HCT116 (cell line): ENCODE results near the gene CDK19. TPM values are rescaled to one million over a fixed set of nuclear protein-coding genes. Genes with fewer than 3 reads are reported as not detected.

ENCODE experiments used
- ATAC-seq: fragments of 200-7000 bp; cut with Tn5 transposase; 2 replicates; pipeline ENCODE4 v1.9.1; 2020; ENCODE audit warnings: mild to moderate bottlenecking, moderate library complexity
- BruUV-seq: library from RNA; stranded (reverse); fragments of 400-500 nt; replicated peaks from 2 replicates; lab custom pipeline; 2021; lab: Mats Ljungman, UMichigan
- CTCF ChIA-PET: fragments of 300-600 bp; sonication (Branson Sonifier 250); formaldehyde crosslinking; loops from one replicate; lab custom pipeline; 2021; ENCODE audit warnings: antibody characterized with exemption; lab: Charles Lee
- POLR2A ChIA-PET: fragments of 300-600, 350-600 bp; sonication (Branson Sonifier 250); formaldehyde crosslinking; loops from one replicate; lab custom pipeline; 2021; ENCODE audit warnings: antibody characterized with exemption; lab: Charles Lee
- RAD21 ChIA-PET, 2 experiments: fragments of 300-600 bp; sonication (Branson Sonifier 250); formaldehyde crosslinking; loops; one replicate each; lab custom pipeline; 2023; ENCODE audit warnings: low total read pairs in 2 of 2; ENCODE audit not compliant: uncharacterized antibody in 2 of 2, unreplicated experiment in 2 of 2, low non-redundant PET in 1 of 2; lab: Charles Lee
- DNase-seq: peaks from one replicate; pipeline ENCODE4 v3.0.0-alpha.2; 2010; ENCODE audit warnings: low read depth, low spot score
- H2AFZ ChIP-seq: fragments of 200-600 bp; shearing (Covaris generic), sonication (generic); 2 replicates; pipeline ENCODE4 v1.6.1; 2017; ENCODE audit warnings: low read depth, mixed run types, mixed read lengths, antibody characterized with exemption, low read length; ENCODE audit not compliant: poor library complexity, severe bottlenecking
- H3K27ac ChIP-seq: 2 replicates; pipeline ENCODE4 v1.5.1; 2012; ENCODE audit warnings: low read depth, low read length
- H3K27me3 ChIP-seq: fragments of 200-600 bp; sonication (generic); 2 replicates; pipeline ENCODE4 v1.6.1; 2016; ENCODE audit warnings: mixed run types, low read length, mixed read lengths; ENCODE audit not compliant: insufficient read depth
- H3K36me3 ChIP-seq, 2 experiments: fragments of 200-500 bp in 1 of 2; fragments of 200-600 bp in 1 of 2; sonication (Bioruptor generic) in 1 of 2; sonication (generic) in 1 of 2; 2 replicates each; pipeline versions ENCODE4 v1.5.1 to v1.6.1; 2014 to 2016; ENCODE audit warnings: low read length in 2 of 2, inconsistent platforms in 1 of 2, mixed read lengths in 1 of 2, mixed run types in 1 of 2; ENCODE audit not compliant: insufficient read depth in 2 of 2, control insufficient read depth in 1 of 2
- H3K4me1 ChIP-seq, 2 experiments: fragments of 200-600 bp in 1 of 2; sonication (generic) in 1 of 2; 2 replicates each; pipeline versions ENCODE4 v1.5.1 to v1.6.1; 2012 to 2017; ENCODE audit warnings: low read length in 2 of 2, inconsistent platforms in 1 of 2, mild to moderate bottlenecking in 1 of 2, mixed read lengths in 1 of 2, mixed run types in 1 of 2, moderate library complexity in 1 of 2; ENCODE audit not compliant: insufficient read depth in 2 of 2, control insufficient read depth in 1 of 2
- H3K4me2 ChIP-seq: fragments of 200-600 bp; sonication (generic); 2 replicates; pipeline ENCODE4 v1.6.1; 2017; ENCODE audit warnings: mixed run types, low read length, mixed read lengths
- H3K4me3 ChIP-seq, 2 experiments: fragments of 200-600 bp in 1 of 2; sonication (generic) in 1 of 2; replicated peaks in 1 of 2; 2 replicates each; pipeline ENCODE4 v1.5.1; 2011 to 2016; ENCODE audit warnings: low read length in 2 of 2, control low read depth in 1 of 2, low read depth in 1 of 2, mild to moderate bottlenecking in 1 of 2, mixed read lengths in 1 of 2, mixed run types in 1 of 2
- H3K79me2 ChIP-seq: fragments of 200-600 bp; sonication (generic); 2 replicates; pipeline ENCODE4 v1.6.1; 2017; ENCODE audit warnings: mild to moderate bottlenecking, mixed run types, low read length, moderate library complexity, mixed read lengths; ENCODE audit not compliant: insufficient read depth
- H3K9ac ChIP-seq: fragments of 200-600 bp; sonication (generic); 2 replicates; pipeline ENCODE4 v1.6.1; 2016; ENCODE audit warnings: low read length, mixed read lengths
- H3K9me2 ChIP-seq: fragments of 200-600 bp; sonication (generic), shearing (Covaris generic); 2 replicates; pipeline ENCODE4 v1.6.1; 2017; ENCODE audit warnings: mixed run types, mild to moderate bottlenecking, moderate library complexity; ENCODE audit not compliant: insufficient read depth
- H3K9me3 ChIP-seq, 2 experiments: fragments of 200-500 bp in 1 of 2; fragments of 200-600 bp in 1 of 2; sonication (Bioruptor generic) in 1 of 2; sonication (generic) in 1 of 2; 2 replicates each; pipeline ENCODE4 v1.6.1; 2014 to 2017; ENCODE audit warnings: low read length in 2 of 2, mixed read lengths in 2 of 2, inconsistent platforms in 1 of 2, low read depth in 1 of 2, mild to moderate bottlenecking in 1 of 2, mixed run types in 1 of 2, moderate library complexity in 1 of 2; ENCODE audit not compliant: control insufficient read depth in 1 of 2, insufficient read depth in 1 of 2
- H4K20me1 ChIP-seq: fragments of 200-600 bp; sonication (generic), shearing (Covaris generic); 2 replicates; pipeline ENCODE4 v1.6.1; 2017; ENCODE audit warnings: mixed run types, mild to moderate bottlenecking, moderate library complexity; ENCODE audit not compliant: insufficient read depth
- ATF3 ChIP-seq: IDR thresholded peaks from 2 replicates; pipeline ENCODE4 v1.6.1; 2012
- CTCF ChIP-seq, 3 experiments: fragments of 200-600 bp in 1 of 3; sonication (generic) in 1 of 3; IDR thresholded peaks in 2 of 3; conservative IDR thresholded peaks in 1 of 3; 2 replicates each; pipeline ENCODE4 v1.5.1; 2012 to 2017; ENCODE audit warnings: low read depth in 2 of 3, low read length in 2 of 3, antibody characterized with exemption in 1 of 3, borderline replicate concordance in 1 of 3, control low read depth in 1 of 3, mild to moderate bottlenecking in 1 of 3, mixed read lengths in 1 of 3, mixed run types in 1 of 3, moderate library complexity in 1 of 3; ENCODE audit not compliant: insufficient read depth in 1 of 3
- EZH2 ChIP-seq: fragments of 200-600 bp; sonication (generic); IDR thresholded peaks from 2 replicates; pipeline ENCODE4 v1.6.1; 2017; ENCODE audit warnings: antibody characterized with exemption, mixed run types
- EZH2phosphoT487 ChIP-seq: fragments of 200-600 bp; IDR thresholded peaks from 2 replicates; pipeline ENCODE4 v1.6.1; 2018; ENCODE audit warnings: antibody characterized with exemption, borderline replicate concordance
- MAX ChIP-seq: IDR thresholded peaks from 2 replicates; pipeline ENCODE4 v1.6.1; 2012
- RAD21 ChIP-seq: IDR thresholded peaks from 2 replicates; pipeline ENCODE4 v1.6.1; 2012; ENCODE audit warnings: low read depth, mild to moderate bottlenecking
- SIN3A ChIP-seq: IDR thresholded peaks from 2 replicates; pipeline ENCODE4 v1.6.1; 2012; ENCODE audit warnings: low read depth
- TCF7L2 ChIP-seq: IDR thresholded peaks from 2 replicates; pipeline ENCODE4 v1.7.0; 2011; ENCODE audit warnings: borderline replicate concordance, inconsistent platforms; ENCODE audit not compliant: insufficient read depth, insufficient read length; ENCODE audit errors: extremely low read depth
- YY1 ChIP-seq: IDR thresholded peaks from 2 replicates; pipeline ENCODE4 v1.6.1; 2011; ENCODE audit warnings: low read length, low read depth, moderate library complexity, mild to moderate bottlenecking; ENCODE audit not compliant: insufficient replicate concordance; ENCODE audit errors: extremely low read depth
- ZFX ChIP-seq: fragments of 450-650 bp; IDR thresholded peaks from 2 replicates; pipeline ENCODE4 v1.6.1; 2017
- intact Hi-C: fragments of 100-400 bp; cut with micrococcal nuclease; formaldehyde crosslinking; loops from 2 replicates; pipeline ENCODE4 v1.10.0; 2022
- total RNA-seq: library from RNA; stranded (reverse); gene quantifications from one replicate; pipeline ENCODE4 v1.2.1, GENCODE V29; 2021; ENCODE audit not compliant: unreplicated experiment

CDK19 gene
- total RNA-seq, 1 experiment from 2014 or later, result 20.0 TPM

- Histone ChIP-seq H4K20me1 (no peaks in the 10 kb centered on the region), H3K79me2 (no peaks in the 10 kb centered on the region), H3K27ac (no peak overlapping the region), H3K9me3 (no peaks in the 10 kb centered on the region), H3K9ac (no peak overlapping the region), H3K9me2 (no peaks in the 10 kb centered on the region), H3K4me2 (no peak overlapping the region), H3K36me3 (no peaks in the 10 kb centered on the region), H2AFZ (no peak overlapping the region)
- POLR2A ChIA-PET, result no interaction called here
- no peak for DNase-seq
- intact Hi-C loops, result no loop called here
- no TSS peak for BruUV-seq
- TF ChIP-seq RAD21 (no peak), CTCF (IDR thresholded peaks at IDR 0.05 in 2 of 3, conservative IDR thresholded peaks at IDR 0.05 in 1 of 3; ENCODE audit: borderline replicate concordance in 1 of 3, insufficient read depth in 1 of 3, low read depth in 2 of 3, low read length in 2 of 3) (no peak), ATF3 (no peak), EZH2phosphoT487 (no peak), MAX (no peak), ZFX (no peak), SIN3A (no peak), YY1 (no peak), TCF7L2 (no peak), EZH2 (no peak)
- TF ChIP-seq, all 23 proteins: peak for 0
- H3K27me3 ChIP-seq, result no peaks in the 10 kb centered on the region
- H3K4me1 ChIP-seq, result no peaks in the 10 kb centered on the region
- H3K4me3 ChIP-seq, result no peak overlapping the region
- ATAC-seq, result no peak
- ChIA-PET RAD21 (no interaction called here), CTCF (no interaction called here)
Observed at GRCh38 chr6:110823146-110823545, 7.9 kb upstream of the CDK19 start.
